Measurements from ENCODE around the gene WFDC1.
A peak's percentile ranks its signal among the peaks of the same experiment; 100 is the strongest.

WFDC1 gene

DNA sequence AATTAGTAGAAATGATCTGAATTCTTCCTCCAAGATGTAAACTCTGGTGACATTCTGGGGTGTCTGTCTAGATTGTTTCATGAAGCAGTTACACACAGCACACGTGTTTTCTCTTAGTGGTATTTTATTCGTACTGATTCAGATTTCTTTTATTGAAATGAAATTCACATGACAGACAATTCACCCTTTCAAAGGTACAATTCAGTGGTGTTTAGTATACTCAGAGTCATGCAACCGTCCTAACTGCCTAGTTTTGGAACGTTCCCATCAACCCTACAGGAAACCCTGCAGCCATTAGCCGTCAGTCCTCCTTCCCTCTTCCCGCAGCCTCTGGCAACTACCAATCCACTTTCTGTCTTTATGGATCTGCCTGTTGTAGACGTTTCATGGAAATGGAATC, 8.8 kb downstream of the WFDC1 start:
- DNase-seq: no peak

DNA sequence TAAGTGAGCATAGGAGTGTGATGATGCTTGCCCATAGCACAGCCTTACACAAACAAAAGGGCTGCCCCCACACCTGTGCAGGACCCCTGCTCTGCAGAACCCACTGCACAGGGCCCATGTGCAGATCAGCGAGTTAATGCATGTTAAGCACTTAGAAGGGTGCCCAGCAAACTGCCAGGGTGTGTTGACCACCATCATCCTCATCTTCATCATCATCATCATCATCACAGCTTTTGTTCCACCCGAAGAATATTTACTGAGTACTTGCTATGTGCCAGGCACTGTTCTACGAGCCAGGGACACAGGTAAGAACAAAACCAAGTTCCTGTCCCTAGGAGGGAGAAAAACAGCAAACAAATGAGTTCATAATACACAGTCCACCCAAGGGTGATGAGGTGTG, 11.9 kb downstream of the WFDC1 start:
- no peak for DNase-seq

DNA sequence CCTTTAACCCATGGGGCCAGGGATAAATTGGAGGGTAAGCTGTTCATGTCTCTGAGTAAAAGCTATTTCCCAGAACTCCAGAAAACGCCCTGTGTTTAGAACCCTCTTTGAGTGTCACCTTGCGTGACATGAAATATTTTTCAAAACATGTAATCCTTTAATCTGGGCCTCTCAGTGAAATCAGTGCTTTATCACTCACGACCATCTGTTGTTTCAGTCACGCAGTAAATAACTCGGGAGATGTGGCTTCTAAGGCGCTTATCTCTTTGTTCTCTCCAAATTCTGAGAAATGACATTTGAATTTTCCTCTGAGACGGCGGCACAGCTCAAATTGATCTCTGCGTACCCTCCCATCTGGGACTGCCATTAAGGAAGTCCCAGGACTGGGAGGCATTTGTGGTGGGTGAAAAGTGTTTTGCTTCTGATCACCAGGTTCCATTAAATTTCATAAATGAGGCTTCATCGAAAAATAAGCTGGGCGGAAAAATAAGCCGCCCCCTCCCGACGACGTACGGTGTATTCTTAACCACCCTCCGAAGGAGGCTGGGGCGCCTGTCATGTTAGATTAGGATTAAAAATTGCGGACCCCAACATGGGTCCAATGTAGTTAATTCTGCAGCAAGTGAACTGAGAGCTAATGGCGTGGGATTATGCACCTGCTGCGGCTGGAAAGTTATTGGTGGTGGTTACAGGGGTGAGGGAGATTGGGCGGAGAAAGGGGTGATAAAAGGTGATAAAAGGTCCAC, 12.7 kb downstream of the WFDC1 start:
- no peak for DNase-seq

DNA sequence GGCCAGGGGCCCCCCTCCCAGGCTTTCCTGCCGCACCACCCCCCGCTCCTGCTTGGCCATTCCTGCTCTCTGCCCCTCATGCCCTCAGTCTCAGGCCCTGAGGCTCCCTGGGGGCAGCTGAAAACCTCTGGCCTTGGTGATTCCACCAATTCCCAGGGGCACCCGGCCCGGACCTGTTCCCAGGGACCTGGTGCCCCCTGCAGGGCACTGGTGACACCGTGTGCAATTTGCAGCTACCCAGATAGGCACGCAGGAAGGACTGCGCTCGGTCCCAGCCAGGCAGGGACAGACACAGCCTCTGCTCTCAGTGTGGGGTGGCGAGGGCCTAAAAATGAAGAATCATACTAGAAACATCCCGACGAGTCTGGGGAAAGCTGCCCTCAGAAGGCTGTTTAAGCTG, 13.4 kb downstream of the WFDC1 start:
- DNase-seq: peak; percentile 22

DNA sequence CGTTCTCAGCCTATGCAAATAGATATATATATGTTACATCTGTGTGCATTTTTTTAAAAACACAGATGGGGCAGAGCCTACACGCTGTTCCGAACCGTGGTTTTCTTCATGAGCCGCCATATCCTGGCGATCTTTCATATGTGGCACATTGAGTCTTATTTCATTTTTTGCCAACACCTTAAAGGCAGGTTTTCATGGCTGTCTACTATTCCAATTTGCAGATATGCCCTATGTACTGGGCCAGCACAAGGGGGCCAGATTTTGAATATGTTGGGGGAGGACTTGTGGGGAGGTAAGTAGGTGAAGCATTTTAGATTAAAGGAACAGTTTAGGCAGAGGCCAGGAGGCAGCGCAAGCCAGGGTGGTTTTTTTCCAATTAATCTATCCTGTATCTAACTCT, 16.0 kb downstream of the WFDC1 start:
- DNase-seq: no peak

DNA sequence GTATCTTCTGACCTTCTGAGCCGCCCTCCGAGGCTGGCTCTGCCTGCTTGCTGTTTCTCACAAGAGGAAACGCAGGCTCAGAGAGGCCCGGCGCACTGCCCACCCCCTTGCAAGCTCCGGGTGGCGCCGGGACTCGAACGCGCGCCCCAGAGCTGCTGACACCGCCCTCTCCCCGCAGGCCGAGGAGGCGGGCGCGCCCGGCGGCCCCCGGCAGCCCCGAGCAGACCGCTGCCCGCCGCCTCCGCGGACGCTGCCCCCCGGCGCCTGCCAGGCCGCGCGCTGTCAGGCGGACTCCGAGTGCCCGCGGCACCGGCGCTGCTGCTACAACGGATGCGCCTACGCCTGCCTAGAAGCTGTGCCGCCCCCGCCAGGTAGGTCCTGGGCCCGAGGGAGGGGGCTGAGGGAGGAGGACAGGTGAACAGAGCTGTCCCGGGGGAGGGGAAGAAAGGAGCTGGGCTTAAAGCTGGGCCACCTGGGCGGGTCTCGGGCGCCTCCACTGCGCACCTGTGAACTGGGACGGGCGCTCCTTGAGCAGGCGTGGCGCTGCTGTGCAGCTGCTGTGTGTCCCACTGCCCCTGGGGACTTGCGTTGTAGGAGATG, 18.2 kb downstream of the WFDC1 start:
- DNase-seq: peak; percentile 74

DNA sequence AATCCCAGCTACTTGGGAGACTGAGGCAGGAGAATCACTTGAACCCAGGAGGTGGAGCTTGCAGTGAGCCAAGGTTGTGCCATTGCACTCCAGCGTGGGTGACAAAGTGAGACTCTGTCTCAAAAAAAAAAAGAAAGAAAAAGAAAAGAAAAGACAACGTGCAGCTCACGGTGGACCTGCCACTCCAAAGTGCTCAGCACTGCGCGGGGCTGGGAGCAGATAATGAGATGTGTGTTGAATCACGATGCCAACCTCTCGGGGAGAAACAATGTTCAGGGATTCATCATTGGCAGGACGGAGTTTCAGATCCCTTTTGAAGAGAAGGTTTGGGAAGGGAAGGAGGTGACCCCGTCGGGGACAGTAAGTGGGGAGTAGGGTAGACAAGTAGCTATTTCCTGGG, 19.2 kb downstream of the WFDC1 start:
- no peak for DNase-seq

DNA sequence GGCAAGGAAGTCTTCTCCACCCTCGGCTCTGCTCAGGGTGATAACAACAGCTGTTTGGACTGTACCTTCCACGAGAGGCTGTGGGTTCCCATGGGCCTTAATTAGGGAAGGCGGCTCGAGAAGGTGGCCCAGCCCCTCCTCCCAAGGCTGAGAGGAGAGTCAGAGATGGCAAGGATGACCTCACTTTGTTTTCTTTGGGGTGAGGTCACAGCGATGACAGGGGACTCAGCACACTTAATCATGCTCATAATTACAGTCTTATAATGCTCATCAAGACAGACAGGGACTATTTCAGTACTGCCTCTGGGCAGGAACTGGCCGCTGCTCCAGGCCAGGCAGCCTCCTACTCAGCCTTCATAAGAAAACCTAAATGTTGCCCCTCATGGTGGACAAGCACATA, 19.7 kb downstream of the WFDC1 start:
- no peak for DNase-seq

DNA sequence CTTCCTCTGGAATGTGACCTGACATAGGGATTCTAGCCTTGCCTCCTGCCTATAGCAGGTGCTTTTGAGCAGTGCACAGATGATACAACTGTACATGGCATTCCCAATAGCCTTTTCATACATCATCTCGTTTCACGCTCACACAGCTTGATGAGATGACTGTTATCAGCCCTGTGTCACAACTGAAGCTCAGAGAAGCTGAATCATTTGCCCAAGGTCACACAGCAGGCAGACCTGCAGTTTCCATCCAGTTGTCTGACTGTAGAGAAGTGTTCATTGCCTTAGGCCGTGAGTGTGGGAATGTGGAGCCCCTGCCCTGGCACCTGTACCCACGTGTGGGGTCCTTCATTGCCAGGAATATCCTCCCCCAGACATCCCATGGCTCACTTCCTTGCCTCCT, 20.1 kb downstream of the WFDC1 start:
- no peak for DNase-seq

DNA sequence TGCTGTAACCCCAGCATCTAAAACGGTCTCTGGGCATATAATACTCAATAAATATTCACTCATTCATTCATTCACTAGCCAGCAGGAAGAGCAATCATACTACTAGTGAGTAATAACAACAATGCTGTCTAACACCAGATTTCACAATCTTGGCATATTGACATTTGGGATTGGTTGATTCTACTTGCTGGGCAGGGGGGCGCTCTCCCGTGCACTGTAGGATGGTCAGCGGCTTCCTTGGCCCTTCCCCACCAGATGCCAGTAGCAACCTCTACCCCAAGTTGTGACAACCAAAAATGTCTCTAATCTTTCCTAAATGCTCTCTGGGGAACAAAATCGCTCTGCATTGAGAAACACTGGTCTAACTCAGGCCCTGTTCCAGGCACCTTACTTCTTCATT, 20.7 kb downstream of the WFDC1 start:
- no peak for DNase-seq

DNA sequence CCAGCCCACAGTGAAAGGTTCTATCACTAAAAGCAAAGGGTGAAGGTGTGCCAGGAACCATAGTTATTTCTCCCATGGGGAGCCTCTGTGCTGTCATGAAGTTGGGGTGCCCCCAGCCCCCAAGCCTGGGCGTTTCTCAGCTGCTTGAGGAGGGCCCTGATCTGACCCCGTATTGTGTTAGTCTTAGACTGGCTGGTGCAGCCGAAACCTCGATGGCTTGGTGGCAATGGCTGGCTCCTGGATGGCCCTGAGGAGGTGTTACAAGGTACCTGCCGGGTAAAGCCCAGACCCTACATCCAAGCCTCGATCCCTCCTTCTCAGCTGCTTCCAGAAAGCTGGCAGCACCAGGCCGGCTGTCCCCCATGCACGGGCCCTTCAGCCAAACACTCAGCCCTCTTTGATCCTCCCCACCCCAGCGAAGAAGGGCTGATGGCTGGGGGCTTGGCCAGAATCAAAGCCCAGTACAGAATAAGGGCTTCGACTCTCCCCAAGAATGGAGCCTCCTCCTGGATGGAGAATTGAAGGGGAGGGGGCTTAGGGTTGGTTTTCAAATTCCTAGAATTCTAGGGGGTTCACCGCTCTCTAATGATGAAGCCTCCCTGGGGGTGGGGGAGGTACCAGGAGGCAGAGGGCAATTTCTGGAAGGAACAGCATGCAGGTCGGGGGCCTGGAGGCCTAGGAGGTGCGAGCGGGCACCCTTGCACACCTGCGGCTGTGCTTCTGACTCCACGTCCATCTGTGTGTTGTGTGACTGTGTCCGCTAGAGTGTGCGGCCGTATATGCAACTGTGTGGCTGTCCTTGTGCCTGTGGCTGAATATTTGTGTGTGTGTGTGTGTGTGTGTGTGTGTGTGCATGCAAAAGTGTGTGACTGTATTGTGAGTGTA, 23.7 kb downstream of the WFDC1 start:
- no peak for DNase-seq

DNA sequence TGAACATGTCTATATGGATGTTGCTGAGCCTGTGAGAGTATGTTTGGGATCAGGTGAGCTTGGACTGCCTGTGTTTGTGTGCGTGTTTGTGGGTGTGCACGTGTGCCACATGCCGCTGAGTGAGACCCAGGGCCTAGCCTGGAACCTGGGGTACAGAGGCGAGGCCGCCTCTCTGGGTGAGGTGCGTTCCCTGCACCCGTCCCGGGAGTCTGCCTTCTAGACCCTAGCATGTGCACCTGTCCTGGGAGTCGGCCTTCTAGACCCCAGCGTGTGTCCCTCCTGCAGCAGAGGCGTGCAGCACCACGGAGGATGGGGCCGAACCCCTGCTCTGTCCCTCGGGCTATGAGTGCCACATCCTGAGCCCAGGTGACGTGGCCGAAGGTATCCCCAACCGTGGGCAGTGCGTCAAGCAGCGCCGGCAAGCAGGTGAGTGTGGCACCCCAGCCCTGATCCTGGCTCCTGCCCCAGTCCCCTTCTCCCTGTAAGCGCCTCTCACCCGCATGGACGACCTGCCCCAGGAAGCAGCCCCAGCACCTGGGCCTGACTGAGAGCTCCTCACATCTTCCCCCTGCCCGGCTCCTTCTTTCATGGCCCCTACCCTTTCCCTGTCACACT, 24.6 kb downstream of the WFDC1 start:
- no peak for DNase-seq

DNA sequence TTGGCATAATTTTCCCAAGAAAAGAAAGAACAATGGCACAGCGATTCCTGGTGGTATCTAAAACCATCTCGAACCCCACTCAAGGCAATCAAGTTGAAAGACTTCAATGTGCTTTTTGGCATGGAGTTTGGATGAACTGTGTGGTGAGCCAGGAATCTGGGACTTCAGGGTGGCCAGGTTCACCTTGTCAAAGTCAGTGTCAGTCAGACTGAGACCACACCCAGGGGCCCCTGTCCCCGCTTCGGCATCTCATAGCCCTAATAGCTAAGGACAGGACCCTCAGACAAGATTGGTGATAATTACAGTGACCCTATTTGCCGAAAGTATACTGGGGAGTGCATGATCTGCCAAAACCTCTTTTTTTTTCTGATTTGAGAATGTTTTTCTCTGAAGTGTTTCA, 25.8 kb downstream of the WFDC1 start:
- DNase-seq: no peak

DNA sequence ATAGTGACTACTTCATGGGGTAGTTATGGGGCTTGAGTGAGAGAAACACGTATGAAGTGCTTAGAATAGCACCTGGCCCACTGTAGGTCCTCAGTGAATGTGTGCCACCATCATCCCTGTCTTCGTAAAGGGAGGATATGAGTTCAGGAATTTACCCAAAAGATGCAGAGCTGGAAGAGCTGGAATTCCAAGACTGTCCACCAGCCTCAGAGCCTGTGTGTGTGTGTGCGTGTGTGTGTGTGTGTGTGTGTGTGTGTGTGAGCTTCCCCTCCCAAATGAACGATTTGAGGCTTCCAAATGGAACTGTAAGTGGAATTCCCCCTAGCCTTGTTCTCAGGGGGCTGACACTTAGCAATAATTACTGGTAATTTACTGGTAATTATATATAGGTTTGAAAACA, 27.3 kb downstream of the WFDC1 start:
- no peak for DNase-seq

DNA sequence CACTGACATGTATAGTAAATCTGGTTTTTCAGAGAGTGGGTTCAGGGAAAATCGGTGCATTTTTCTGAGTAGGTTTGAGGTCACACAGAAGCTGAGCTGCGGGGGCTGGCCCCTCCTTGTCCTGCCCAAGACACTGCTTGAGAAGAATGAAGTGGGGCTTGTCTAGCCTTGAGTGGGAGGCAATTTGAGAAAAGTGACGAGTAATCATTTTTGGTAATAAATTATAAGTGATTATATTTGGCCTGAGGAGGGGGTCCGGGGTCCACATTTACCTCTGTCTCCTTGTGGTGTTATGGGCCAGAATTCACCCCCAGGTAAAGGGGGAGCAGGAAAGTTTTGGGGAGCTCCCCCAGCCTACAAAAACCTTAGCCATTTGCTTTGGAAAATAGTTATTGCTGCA, 28.1 kb downstream of the WFDC1 start:
- DNase-seq: no peak

DNA sequence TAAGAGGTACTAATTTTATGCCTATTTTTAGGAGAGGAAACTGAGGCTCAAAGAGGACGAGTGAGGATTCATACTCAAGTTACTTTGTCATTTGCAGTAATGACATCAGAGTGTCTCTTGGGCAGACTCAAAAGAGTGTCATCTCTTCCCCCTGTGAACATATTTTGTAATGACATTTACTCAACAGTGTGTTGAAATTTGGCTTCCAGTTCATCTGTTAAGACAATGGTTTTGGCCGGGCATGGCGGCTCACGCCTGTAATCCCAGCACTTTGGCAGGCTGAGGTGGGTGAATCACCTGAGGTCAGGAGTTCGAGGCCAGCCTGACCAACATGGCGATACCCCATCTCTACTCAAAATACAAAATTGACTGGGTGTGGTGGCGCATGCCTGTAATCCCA, 28.9 kb downstream of the WFDC1 start:
- DNase-seq: no peak

DNA sequence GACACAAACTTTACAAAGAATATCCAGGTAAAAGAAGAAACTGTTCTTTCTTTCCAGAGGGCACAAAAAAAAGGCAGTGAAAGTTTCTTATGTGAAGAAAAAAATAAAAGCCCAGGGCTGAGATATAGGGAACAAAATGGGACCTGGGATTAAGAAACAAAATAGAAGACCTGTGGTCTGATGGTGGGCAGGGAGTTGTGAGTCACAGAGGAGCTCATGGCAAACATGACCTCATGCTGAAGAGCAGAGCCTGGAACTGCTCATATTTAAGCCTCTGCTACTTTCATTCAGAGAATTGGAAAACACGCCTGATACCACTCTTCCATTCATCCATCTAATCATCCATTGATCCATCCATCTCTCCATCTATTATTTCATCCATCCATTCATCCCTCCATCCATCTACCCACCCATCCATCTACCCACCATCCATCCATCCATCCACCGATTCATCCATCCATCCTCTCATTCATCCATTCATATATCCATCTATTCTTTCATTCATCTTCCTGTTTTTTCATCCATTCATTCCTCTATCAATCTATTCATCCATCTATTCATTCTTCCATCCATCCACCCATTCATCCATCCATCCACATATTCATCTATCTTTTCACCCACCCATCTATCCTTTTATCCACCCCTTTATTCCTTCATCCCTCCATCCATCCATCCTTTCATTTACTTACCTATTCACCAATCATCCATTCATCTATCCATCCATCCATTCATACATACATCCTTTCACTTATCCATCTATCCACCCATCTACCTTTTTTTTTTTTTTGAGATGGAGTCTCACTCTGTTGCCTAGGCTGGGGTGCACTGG, 30.0 kb downstream of the WFDC1 start:
- no peak for DNase-seq

DNA sequence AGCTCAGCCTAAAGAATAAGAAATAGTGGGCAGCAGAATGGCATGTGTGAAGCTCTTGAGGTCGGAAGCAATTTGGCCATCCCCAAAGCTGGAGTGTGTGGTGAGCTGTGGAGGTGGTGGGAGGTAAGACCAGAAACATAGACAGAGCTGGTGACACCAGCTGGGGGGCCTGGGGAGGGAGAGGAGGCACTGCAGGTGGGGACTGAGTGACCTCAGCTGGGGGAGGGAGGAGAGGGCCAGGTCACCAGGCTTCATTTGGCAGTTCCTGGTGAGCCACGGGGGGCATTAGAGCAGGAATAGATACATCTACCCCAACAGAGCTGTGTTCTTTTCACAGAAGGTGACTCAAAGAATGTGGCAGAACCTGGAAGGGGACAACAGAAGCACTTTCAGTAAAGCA, 31.9 kb downstream of the WFDC1 start:
- DNase-seq: no peak

DNA sequence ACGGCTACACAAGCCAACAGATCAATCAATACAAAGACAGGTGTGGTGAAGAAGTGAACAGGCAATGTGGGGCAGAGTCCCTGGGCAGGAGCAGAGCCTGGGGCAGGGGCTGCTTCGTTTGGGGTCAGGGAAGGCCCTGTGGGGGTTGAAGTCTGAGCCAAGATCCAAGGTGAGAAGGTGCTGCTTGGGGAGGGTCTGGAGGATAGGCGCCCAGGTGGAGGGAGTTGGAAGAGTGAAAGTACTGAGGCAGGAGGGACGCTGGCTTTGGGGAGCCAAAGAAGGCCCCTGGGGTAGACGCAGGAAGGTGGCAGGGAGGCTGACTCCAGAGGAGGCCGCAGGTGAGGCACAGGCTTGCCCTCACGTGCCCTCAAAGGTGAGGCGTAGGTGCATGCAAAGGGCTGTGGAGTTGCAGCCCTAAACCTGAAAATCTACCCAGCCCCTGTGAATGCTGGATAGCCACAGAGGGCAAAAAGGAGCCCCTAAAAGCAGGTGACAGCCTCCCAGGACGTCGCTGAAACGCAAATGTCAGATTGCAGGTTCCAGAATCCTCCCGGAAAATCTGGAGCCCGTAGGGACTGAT, 33.3 kb downstream of the WFDC1 start:
- DNase-seq: no peak

DNA sequence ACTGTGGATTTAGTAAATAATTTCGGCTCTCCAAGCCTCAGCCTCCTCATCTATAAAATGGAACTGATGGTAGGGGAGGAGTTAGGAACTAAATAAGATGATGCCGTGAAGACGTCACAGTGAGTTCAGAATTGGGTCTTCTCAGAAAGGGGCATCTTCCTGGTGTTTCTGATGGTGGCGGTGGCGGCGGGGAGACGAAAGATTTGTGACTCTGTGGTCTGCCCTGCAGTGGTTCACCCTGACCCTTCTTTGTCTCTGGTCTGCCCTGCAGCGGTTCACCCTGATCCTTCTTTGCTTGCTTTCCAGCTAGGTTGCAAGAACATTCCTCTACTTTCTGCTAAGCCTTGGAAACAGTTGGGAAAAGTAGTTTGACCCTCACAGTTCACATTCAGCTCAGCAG, 34.3 kb downstream of the WFDC1 start:
- DNase-seq: no peak

DNA sequence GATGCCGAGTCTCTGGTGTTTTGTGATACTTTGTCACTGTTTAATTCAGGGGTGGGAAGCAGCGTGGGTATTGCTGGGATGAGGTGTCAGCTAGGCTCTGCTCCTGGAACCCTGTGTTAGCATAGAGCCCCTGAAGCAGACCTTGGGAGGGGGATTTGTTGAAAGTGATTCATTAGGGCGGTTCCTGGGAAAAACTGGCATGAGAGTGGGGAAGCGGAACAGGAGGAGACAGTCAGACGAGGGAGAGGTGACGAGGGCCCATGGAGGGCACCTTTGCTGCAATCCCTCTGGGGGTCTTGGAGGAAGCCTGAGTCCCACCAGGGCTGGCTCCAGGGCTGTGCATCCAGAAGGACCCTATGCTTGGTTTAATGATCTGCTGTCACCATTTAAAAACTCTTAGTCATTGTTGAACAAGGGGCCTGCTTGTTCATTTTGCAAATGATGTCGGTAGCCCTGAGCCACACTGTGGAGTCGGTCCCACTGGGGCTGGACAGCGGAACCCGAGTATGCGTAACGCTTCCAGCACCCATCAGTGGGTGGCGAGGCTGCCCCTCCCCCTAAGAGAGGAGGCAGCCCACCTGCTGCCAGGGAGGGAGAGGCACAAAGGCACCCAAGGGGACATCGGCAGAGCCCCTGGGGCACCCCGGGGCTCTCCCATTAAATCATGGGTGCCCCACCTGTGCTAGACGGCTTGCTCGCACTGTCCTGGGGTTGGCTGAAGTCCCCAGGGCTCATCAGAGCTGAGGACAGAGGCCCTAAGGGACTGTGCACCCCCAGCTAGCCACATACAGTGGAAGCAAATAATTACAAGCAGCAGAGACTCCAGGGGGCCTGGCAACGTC, 35.4 kb downstream of the WFDC1 start:
- DNase-seq: no peak
